Ectodermal cell (in vitro differentiated cells): ENCODE data around the gene SERF2.
"Not testable (repeated sequence)": the region's sequence is repeated elsewhere in the genome, so short reads cannot be mapped to it uniquely, and the experiment has no call there.

Experiments
- H3K27ac ChIP-seq: 2 replicates; pipeline ENCODE4 v1.7.0; 2013; ENCODE audit warnings: mild to moderate bottlenecking, low read depth, low read length; ENCODE audit not compliant: insufficient read depth, poor library complexity, severe bottlenecking
- H3K27me3 ChIP-seq: 2 replicates; pipeline ENCODE4 v1.7.0; 2013; ENCODE audit warnings: mild to moderate bottlenecking, low read length; ENCODE audit not compliant: insufficient read depth, control insufficient read depth, poor library complexity, severe bottlenecking
- H3K36me3 ChIP-seq: one replicate; pipeline ENCODE4 v1.7.0; 2013; ENCODE audit warnings: low read length; ENCODE audit not compliant: control insufficient read depth, insufficient read depth
- H3K4me1 ChIP-seq: one replicate; pipeline ENCODE4 v1.7.0; 2013; ENCODE audit warnings: low read length; ENCODE audit not compliant: control insufficient read depth, insufficient read depth
- H3K4me3 ChIP-seq: 2 replicates; pipeline ENCODE4 v1.7.0; 2013; ENCODE audit warnings: low read depth, low read length, control low read depth; ENCODE audit not compliant: insufficient read depth
- H3K9me3 ChIP-seq: 2 replicates; pipeline ENCODE4 v1.7.0; 2013; ENCODE audit warnings: mild to moderate bottlenecking, low read length, moderate library complexity; ENCODE audit not compliant: control insufficient read depth
- WGBS, 2 experiments: methylation state at CpG; one replicate each; pipeline ENCODE4 v1.1.7; 2013; ENCODE audit warnings: missing lambda C conversion rate in 2 of 2; 5-methylcytosine and 5-hydroxymethylcytosine counted together

Gene SERF2

GRCh38 chr15:43793647-43794046, 1.5 kb downstream of the SERF2 start:
- Histone ChIP-seq H3K4me1 (peaks cover 10% of the 10 kb centered on the region), H3K9me3 (no peaks in the 10 kb centered on the region), H3K27me3 (no peaks in the 10 kb centered on the region), H3K27ac (no peak overlapping the region), H3K36me3 (peaks cover 12% of the 10 kb centered on the region), H3K4me3 (peak overlapping the region; percentile 17)
- WGBS, 2 experiments = 93 to 95% methylated on average over 9 to 10 of the region's 10 CpGs

GRCh38 chr15:43794269-43795037, 2.3 kb downstream of the SERF2 start:
- Histone ChIP-seq H3K36me3 (peaks cover 14% of the 10 kb centered on the region), H3K4me3 (no peak overlapping the region), H3K27ac (no peak overlapping the region), H3K9me3 (no peaks in the 10 kb centered on the region), H3K4me1 (peaks cover 10% of the 10 kb centered on the region), H3K27me3 (no peaks in the 10 kb centered on the region)
- WGBS, 2 experiments = 94 to 95% methylated on average over 9 of the region's 9 CpGs

- WGBS, 2 experiments = 93 to 95% methylated on average over 2 of the region's 2 CpGs
- no peaks in the 10 kb centered on the region for H3K9me3 ChIP-seq
- no peak overlapping the region for H3K4me3 ChIP-seq
- peaks cover 15% of the 10 kb centered on the region for H3K36me3 ChIP-seq
- H3K27me3 ChIP-seq = no peaks in the 10 kb centered on the region
- peaks cover 13% of the 10 kb centered on the region for H3K4me1 ChIP-seq
- no peak overlapping the region for H3K27ac ChIP-seq
These were observed 3.1 kb downstream of the SERF2 start for GRCh38 chr15:43795197-43795596.

- Histone ChIP-seq H3K4me1 (peaks cover 14% of the 10 kb centered on the region), H3K9me3 (no peaks in the 10 kb centered on the region), H3K36me3 (peaks cover 15% of the 10 kb centered on the region), H3K4me3 (no peak overlapping the region), H3K27ac (no peak overlapping the region), H3K27me3 (no peaks in the 10 kb centered on the region)
These were observed 3.9 kb downstream of the SERF2 start for GRCh38 chr15:43795997-43796396.

- 83 to 94% methylated on average over 2 to 3 of the region's 3 CpGs for WGBS, 2 experiments
- peaks cover 15% of the 10 kb centered on the region for H3K36me3 ChIP-seq
- H3K4me3 ChIP-seq = no peak overlapping the region
- H3K27ac ChIP-seq = no peak overlapping the region
- H3K4me1 ChIP-seq = peaks cover 14% of the 10 kb centered on the region
- no peaks in the 10 kb centered on the region for H3K27me3 ChIP-seq
- no peaks in the 10 kb centered on the region for H3K9me3 ChIP-seq
These were observed 4.4 kb downstream of the SERF2 start for GRCh38 chr15:43796566-43796965.

GRCh38 chr15:43799209-43799944, 7.3 kb downstream of the SERF2 start:
- Histone ChIP-seq H3K36me3 (peaks cover 18% of the 10 kb centered on the region), H3K9me3 (no peaks in the 10 kb centered on the region), H3K4me1 (peaks cover 9% of the 10 kb centered on the region), H3K4me3 (no peak overlapping the region), H3K27ac (peak overlapping the region; percentile 78), H3K27me3 (no peaks in the 10 kb centered on the region)
- 89 to 92% methylated on average over 15 to 16 of the region's 16 CpGs for WGBS, 2 experiments

GRCh38 chr15:43799945-43800285, 7.8 kb downstream of the SERF2 start, which contains the start of gene SERINC4:
SERINC4 (minus strand) TSS chr15:43800220; CDS start chr15:43799986, 234 bp downstream.
- no peaks in the 10 kb centered on the region for H3K27me3 ChIP-seq
- WGBS, 2 experiments = 94 to 95% methylated on average over 8 of the region's 8 CpGs
- H3K4me1 ChIP-seq = peaks cover 9% of the 10 kb centered on the region
- peak within 1 kb of the TSS; percentile 71 for H3K4me3 ChIP-seq
- H3K9me3 ChIP-seq = no peaks in the 10 kb centered on the region
- peaks cover 24% of the 10 kb centered on the region for H3K36me3 ChIP-seq
- H3K27ac ChIP-seq = peak within 1 kb of the TSS; percentile 78

- 15% methylated on average over 44 of the region's 44 CpGs for WGBS, 2 experiments
- no peaks in the 10 kb centered on the region for H3K27me3 ChIP-seq
- peak within 1 kb of the TSS; percentile 71 for H3K4me3 ChIP-seq
- peaks cover 6% of the 10 kb centered on the region for H3K4me1 ChIP-seq
- no peaks in the 10 kb centered on the region for H3K9me3 ChIP-seq
- peak within 1 kb of the TSS; percentile 78 for H3K27ac ChIP-seq
- peaks cover 29% of the 10 kb centered on the region for H3K36me3 ChIP-seq
These were observed 8.4 kb downstream of the SERF2 start, which contains the start of gene HYPK for GRCh38 chr15:43800286-43801141. HYPK (plus strand) TSS chr15:43800599; CDS start chr15:43800623, 24 bp downstream.

- not testable (repeated sequence) for H3K27ac ChIP-seq, H3K9me3 ChIP-seq, H3K4me1 ChIP-seq, H3K27me3 ChIP-seq, H3K4me3 ChIP-seq
- H3K36me3 ChIP-seq = peaks cover 43% of the 10 kb centered on the region
- WGBS, 2 experiments = 93 to 94% methylated on average over 7 of the region's 7 CpGs
These were observed 10.6 kb downstream of the SERF2 start for GRCh38 chr15:43802676-43803075.
